ENCODE data around the gene SMS.
A peak's percentile ranks its signal among the peaks of the same experiment; 100 is the strongest.
"Not testable (repeated sequence)": the region's sequence is repeated elsewhere in the genome, so short reads cannot be mapped to it uniquely, and the experiment has no call there.

SMS gene

GRCh38 chrX:21952624-21953023, 12.1 kb downstream of the SMS start:
- DNase-seq (ENCODE audit: low read depth in 3 of 3) = no peak

DNA sequence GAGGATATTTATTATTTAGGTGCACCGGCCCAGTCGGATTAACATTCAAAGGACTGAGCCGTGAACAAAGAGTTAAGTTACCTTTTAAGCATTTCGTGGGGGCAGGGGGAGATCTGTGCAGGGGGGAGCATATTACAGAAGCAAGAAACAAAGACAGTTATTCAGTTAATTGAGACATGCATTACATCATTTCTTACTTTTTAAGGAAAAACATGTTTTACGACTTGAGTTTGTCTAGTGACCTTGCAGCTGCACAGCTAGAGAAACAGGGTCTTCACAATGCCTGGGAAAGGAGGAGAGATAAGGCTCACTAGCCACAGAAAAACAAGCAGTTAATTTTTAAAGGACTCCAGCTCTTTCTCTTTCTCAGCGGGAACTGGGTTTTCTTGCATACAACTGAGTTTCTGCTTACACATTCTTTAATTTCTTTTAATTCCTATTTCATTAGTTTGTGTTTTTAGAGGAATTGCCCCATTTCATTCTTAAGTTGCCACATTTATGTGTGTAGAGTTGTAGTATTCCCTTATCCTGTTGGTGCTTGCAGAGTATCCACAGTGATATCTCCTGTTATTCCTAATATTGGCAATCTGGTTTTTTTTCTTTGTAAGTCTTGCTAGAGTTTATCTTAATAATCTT, 12.8 kb downstream of the SMS start:
- not testable (repeated sequence) for DNase-seq (ENCODE audit: low read depth in 3 of 3)

DNA sequence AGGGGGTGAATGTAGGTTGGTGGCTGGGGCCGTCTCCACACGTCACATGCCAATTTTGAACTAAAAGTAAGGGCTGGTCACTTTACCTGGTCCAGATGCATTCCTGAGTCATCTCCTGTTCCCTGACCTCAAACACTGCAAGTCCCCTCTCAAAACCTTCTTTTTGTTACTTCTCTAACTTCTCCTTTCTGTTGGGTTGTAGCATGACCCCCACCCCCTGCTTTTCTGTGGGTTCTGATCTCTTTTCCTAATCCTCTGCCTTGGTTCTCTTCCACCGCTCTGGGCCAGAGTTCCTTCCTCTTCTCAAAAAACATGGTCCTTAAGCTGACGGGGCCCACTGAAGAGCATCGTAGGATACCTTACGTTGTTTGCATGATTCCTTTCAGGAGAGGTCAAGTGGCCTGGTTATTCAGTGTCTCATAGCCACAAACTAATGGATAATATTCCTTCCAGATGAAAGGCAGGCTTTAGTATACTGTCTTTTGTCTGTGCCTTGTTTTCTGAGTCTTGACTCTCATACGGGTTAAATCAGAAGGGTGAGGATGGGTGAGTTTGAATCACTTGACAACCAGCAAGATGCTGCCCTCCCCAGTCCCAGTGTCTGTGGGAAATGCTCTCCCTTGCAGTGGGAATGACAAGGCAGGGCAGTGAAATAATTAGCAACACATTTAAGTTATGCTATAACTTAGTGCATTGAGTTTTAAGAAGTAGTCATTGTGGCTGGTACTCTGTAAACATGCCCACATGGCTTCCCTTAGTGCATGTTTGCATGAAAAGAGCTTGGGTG, 15.1 kb downstream of the SMS start:
- DNase-seq (ENCODE audit: low read depth in 3 of 3) = no peak

- DNase-seq (ENCODE audit: low read depth in 3 of 3) = no peak
Observed at GRCh38 chrX:21956783-21957182, 16.3 kb downstream of the SMS start.

DNA sequence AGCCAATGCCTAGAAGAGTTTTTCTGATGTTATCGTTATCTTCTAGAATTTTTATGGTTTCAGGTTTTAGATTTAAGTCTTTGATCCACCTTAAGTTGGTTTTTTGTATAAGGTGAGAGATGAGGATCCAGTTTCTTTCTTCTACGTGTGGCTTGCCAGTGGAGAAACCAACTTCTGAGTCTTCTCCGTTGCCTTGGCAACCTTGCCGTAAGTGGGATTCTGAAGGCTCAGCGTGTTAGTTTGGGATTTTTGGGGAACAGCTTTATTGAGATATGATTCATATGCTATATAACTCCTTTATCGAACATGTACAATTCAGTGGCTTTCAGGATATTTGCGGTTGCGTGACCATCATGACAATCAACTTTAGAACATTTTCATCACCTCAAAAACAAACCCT, 17.7 kb downstream of the SMS start:
- no peak for DNase-seq (ENCODE audit: low read depth in 3 of 3)

DNA sequence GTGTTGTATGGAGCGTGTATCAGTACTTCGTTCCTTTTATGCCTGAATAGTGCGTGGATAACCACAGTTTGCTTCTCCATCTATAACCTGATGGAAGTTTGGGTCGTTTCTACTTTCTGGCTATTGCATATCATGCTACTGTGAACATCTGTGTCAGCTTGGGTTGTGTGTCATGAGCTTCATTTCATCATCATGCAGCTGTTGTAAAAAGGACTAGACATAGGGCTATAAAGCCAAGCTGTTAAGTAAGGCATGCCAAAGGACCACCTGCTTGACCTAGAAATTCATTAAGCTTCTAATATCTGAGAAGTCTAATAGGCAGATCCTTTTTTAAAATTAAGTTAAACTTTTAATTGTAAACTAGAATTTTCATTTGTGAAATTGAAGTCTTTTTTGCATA, 18.4 kb downstream of the SMS start:
- DNase-seq (ENCODE audit: low read depth in 3 of 3) = no peak

DNA sequence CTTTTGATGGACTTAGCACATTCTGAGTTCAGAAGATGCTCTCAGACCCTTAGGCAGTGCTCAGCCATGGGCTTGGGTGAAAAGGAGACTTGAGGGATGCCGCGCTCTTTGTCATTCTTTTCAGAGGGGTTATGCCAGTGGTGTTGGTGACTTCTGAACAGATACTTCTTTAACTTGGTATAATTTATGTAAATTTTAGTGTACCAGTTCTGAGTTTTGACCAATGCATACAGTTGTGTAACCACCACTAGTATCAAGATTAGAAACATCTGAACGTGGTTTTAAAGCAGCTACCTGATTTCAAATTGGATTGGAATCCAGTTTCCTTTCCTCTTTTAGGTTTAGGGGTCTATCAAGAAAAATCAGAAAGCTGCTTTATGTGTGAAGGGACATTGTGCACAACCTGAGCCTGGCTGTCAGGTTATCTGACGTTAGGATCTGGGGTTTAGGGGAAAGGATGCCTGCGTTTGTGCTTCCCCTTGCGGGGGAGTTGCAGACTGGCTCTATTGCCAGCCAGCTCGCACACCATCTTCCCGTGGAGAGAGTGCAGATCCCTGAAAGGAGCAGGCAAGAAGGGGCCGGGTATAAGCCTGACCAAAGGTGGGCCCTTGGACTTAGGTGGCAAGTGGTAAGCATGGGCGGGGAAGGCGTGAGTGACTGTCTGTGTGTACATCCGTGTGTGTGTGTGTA, 19.0 kb downstream of the SMS start:
- DNase-seq (ENCODE audit: low read depth in 3 of 3) = no peak

DNA sequence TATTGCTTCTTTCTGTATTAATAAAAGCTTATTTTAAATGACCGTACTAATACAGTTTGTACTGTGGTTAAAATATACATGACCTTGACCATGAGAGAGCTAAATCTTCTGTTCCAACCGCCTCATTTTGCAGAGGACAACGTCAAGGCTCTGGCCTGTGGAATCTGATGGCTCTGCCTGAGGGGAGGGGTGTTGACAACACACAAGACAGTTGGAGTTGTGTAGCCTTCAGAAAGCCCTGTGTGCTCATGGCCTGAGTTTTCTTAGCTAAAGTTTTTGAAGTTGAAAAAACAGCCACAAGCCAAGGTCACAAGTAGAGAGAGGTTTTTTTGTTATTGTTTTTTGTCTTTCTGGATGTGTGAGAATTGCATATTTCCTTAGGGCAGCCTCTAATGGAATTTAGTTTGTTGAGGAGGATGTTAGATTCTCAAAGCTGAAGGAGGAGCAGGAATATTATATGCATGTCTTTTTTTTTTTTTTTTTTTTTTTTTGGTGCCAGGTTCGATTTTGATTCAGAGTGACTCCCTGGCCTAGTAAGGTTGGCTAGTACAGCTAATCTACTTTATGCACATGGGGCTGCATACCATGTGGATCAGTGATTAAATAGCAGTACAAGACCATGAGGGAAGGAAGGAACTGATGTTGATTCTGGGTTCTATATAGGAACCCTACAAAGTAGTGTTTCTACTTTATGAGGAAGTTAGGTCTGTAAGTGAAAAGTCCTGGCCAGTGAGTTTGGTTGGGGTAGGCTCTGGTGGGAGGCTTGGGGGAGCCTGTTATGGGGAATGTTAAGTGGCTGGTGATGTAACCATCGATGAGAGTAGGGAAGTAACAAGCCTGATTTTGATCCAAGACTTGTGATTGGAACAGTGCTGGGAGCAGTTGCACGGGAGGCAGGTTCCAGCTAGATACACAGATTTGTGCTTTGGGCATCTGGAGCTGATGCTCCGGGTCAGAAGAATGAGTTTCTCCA, 20.3 kb downstream of the SMS start:
- DNase-seq (ENCODE audit: low read depth in 3 of 3) = no peak

DNA sequence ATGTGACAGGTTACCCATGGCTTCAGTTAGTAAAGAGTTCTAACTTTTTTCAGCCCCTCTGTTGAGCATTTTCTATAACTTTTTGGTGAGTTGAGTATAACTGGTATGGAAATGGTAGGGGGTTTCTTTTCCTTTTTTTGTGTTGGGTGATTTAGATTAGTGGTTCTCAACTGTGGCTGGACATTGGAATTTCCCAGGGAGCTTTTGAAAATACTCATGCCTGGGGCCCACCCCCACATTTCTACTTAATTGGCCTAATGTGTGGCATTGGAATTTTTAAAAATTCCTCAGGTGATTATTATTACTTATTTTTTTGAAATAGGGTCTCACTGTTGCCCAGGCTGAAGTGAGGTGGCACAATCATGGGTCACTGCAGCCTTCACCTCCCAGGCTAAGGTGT, 21.9 kb downstream of the SMS start:
- no peak for DNase-seq (ENCODE audit: low read depth in 3 of 3)

- DNase-seq (ENCODE audit: low read depth in 3 of 3) = no peak
Observed at GRCh38 chrX:21963269-21963668, 22.8 kb downstream of the SMS start.

DNA sequence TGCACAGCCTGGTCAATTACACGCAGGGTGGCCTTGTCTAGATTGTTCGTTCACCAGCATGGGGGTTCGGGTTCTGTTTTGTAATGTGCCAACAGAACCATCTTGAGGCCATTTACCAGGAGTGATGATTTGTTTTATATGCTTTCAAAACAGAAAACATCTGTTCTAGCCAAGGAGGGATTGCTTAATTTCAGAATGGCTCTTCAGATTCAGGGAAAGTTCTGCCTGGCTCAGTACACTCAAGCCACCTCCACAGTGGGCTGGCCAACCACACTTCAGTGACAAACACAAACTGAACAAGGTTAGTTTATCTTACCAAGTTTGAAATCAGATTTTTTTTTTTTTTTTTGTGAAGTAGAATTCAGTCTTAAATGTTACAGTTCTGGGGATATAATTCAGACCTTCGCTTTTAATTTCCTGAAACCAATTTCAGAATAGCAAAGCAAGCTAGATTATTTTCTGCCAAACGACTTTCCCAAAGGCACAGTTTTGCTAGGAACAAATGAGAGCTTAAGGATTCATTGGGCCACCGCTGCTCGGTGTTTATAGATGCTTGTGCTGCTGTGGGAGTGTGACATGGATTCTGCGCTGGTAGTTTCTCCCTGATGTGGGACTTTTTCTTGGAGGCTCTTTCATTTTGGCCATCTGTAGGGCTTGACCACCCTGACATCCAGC, 23.4 kb downstream of the SMS start:
- DNase-seq (ENCODE audit: low read depth in 3 of 3) = no peak

DNA sequence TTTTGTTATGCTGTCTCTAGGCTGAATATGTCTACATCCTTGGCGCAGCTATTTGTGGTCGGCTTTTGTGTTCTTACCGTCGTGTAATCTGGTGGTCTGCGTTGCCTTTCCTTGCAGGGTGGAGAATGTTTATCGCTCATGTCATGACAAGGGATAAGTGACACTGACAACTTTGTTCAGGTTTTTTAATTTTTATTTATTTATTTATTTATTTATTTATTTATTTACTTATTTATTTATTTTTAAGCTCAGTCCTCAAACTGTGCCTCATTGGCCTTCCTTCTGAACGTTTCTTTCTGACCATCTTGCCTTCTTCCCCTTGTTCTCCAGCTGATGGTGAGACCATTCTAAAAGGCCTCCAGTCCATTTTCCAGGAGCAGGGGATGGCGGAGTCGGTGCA, 26.4 kb downstream of the SMS start:
- no peak for DNase-seq (ENCODE audit: low read depth in 3 of 3)

GRCh38 chrX:21968333-21968732, 27.8 kb downstream of the SMS start:
- no peak for DNase-seq (ENCODE audit: low read depth in 3 of 3)

DNA sequence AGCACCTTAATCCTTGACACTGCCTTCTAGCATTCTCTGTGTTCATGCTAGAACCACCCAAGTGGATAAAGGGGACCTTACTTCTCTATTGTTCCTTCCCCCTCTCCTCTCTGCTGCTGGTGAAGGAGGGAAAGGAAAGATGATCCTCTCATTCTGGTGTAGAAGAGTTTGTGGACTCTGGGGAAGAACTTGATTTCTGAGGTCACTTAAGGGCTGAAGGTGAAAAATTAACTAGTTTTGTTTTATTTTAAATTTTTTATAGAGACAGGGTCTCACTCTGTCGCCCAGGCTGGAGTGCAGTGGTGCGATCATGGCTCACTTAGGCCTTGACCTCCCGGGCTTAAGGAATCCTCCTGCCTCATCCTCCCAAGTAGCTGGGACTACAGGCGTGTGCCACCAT, 29.8 kb downstream of the SMS start:
- DNase-seq (ENCODE audit: low read depth in 3 of 3) = no peak

GRCh38 chrX:21972046-21972445, 31.5 kb downstream of the SMS start:
- no peak for DNase-seq (ENCODE audit: low read depth in 3 of 3)

- DNase-seq (ENCODE audit: low read depth in 3 of 3) = peak in 1 of 3 experiments; percentile 4
Observed at GRCh38 chrX:21972721-21973120, 32.2 kb downstream of the SMS start.

GRCh38 chrX:21973321-21974010, 33.0 kb downstream of the SMS start:
- no peak for DNase-seq (ENCODE audit: low read depth in 3 of 3)

GRCh38 chrX:21974011-21974385, 33.5 kb downstream of the SMS start:
- DNase-seq (ENCODE audit: low read depth in 3 of 3) = no peak

GRCh38 chrX:21975242-21975641, 34.7 kb downstream of the SMS start:
- DNase-seq (ENCODE audit: low read depth in 3 of 3) = no peak

- DNase-seq (ENCODE audit: low read depth in 3 of 3) = no peak
Observed at GRCh38 chrX:21975812-21976211, 35.3 kb downstream of the SMS start.

GRCh38 chrX:21978346-21978745, 37.8 kb downstream of the SMS start:
- no peak for DNase-seq (ENCODE audit: low read depth in 3 of 3)

Data from stimulated activated CD4-positive, alpha-beta T cell treated with anti-CD3 and anti-CD28 coated beads, TNF-alpha, amount 100 ng/mL, for 4 hours (primary cell).